ENCODE results near the gene USP54. TPM values are rescaled to one million over a fixed set of nuclear protein-coding genes. Genes with fewer than 3 reads are reported as not detected.
A peak's percentile ranks its signal among the peaks of the same experiment; 100 is the strongest.
"Not testable (repeated sequence)": the region's sequence is repeated elsewhere in the genome, so short reads cannot be mapped to it uniquely, and the experiment has no call there.

The USP54 gene
- total RNA-seq, 1 donor from 2014 or later: 20.4 TPM

GRCh38 chr10:73625004-73625883 lies 34.1 kb upstream of the USP54 start:
- Histone ChIP-seq H3K4me1 (ENCODE audit: control insufficient read depth in 3 of 3, insufficient read depth in 3 of 3, low read length in 3 of 3) (peaks cover 3 to 24% (median 6%) of the 10 kb centered on the region in 3 donors), H3K27ac (ENCODE audit: low read depth, low read length) (peak overlapping the region; percentile 83), H3K36me3 (ENCODE audit: control insufficient read depth in 3 of 3, insufficient read depth in 3 of 3, low read length in 3 of 3) (no peaks in the 10 kb centered on the region), H3K4me3 (ENCODE audit: low read length in 3 of 3) (peak overlapping the region; percentile 79 to 90 (median 87)), H3K9me3 (ENCODE audit: control insufficient read depth in 3 of 3, low read length in 3 of 3) (no peaks in the 10 kb centered on the region), H3K9ac (ENCODE audit: low read depth in 1 of 3, low read length in 3 of 3) (peak overlapping the region; percentile 83 to 89 (median 86)), H3K27me3 (ENCODE audit: control insufficient read depth in 3 of 3, insufficient read depth in 3 of 3, low read length in 3 of 3) (no peaks in the 10 kb centered on the region)

DNA sequence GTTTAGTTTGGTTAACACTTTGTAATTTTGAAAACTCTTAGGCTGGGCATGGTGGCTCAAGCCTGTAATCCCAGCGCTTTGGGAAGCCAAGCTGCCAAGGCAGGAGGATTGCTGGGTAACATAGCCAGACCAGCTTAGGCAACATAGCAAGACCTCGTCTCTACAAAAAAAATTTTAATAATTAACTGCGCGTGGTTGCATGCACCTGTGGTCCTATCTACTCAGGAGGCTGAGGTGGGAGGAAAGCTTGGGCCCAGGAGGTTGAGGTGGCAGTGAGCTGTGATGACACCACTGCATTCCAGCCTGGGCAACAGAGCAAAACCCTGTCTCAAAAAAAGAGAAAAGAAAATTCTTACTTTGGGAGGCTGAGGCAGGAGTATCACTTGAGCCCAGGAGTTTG lies 31.9 kb upstream of the USP54 start:
- H3K36me3 ChIP-seq (ENCODE audit: control insufficient read depth in 3 of 3, insufficient read depth in 3 of 3, low read length in 3 of 3): no peaks in the 10 kb centered on the region
- H3K27ac ChIP-seq (ENCODE audit: low read depth, low read length): no peak overlapping the region
- no peak overlapping the region for H3K4me3 ChIP-seq (ENCODE audit: low read length in 3 of 3)
- peaks cover 3 to 19% (median 6%) of the 10 kb centered on the region in 3 donors for H3K4me1 ChIP-seq (ENCODE audit: control insufficient read depth in 3 of 3, insufficient read depth in 3 of 3, low read length in 3 of 3)
- no peaks in the 10 kb centered on the region for H3K9me3 ChIP-seq (ENCODE audit: control insufficient read depth in 3 of 3, low read length in 3 of 3)
- no peaks in the 10 kb centered on the region for H3K27me3 ChIP-seq (ENCODE audit: control insufficient read depth in 3 of 3, insufficient read depth in 3 of 3, low read length in 3 of 3)
- H3K9ac ChIP-seq (ENCODE audit: low read depth in 1 of 3, low read length in 3 of 3): no peak overlapping the region

DNA sequence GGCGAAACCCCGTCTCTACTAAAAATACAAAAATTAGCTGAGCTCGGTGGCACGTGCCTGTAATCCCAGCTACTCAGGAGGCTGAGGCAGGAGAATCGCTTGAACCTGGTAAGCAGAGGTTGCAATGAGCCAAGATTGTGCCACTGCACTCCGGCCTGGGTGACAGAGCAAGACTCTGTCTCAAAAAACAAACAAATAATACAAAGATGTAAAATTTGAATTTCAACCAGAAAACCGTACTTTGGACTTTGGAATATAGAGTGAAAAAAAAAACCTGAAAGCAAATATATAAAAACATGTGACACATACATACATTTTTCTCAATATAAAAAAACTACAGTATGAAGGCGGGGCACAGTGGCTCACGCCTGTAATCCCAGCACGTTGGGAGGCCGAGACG lies 29.8 kb upstream of the USP54 start:
- H3K4me1 ChIP-seq (ENCODE audit: control insufficient read depth in 3 of 3, insufficient read depth in 3 of 3, low read length in 3 of 3); H3K9me3 ChIP-seq (ENCODE audit: control insufficient read depth in 3 of 3, low read length in 3 of 3); H3K27ac ChIP-seq (ENCODE audit: low read depth, low read length); H3K4me3 ChIP-seq (ENCODE audit: low read length in 3 of 3); H3K36me3 ChIP-seq (ENCODE audit: control insufficient read depth in 3 of 3, insufficient read depth in 3 of 3, low read length in 3 of 3); H3K27me3 ChIP-seq (ENCODE audit: control insufficient read depth in 3 of 3, insufficient read depth in 3 of 3, low read length in 3 of 3); H3K9ac ChIP-seq (ENCODE audit: low read depth in 1 of 3, low read length in 3 of 3): not testable (repeated sequence)

DNA sequence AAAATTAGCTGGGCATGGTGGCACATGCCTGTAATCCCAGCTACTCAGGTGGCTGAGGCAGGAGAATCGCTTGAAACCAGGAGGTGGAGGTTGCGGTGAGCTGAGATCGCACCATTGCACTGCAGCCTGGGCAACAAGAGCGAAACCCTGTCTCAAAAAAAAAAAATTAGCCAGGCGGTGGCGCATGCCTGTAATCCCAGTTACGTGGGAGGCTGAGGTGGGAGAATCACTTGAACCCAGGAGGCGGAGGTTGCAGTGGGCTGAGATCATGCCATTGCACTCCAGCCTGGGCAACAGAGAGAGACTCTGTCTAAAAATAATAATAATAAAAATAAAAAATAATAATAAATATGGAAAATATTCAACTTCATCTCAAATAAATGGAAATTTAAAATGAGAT lies 26.0 kb upstream of the USP54 start:
- H3K4me1 ChIP-seq (ENCODE audit: control insufficient read depth in 3 of 3, insufficient read depth in 3 of 3, low read length in 3 of 3); H3K36me3 ChIP-seq (ENCODE audit: control insufficient read depth in 3 of 3, insufficient read depth in 3 of 3, low read length in 3 of 3); H3K27me3 ChIP-seq (ENCODE audit: control insufficient read depth in 3 of 3, insufficient read depth in 3 of 3, low read length in 3 of 3); H3K27ac ChIP-seq (ENCODE audit: low read depth, low read length); H3K4me3 ChIP-seq (ENCODE audit: low read length in 3 of 3); H3K9ac ChIP-seq (ENCODE audit: low read depth in 1 of 3, low read length in 3 of 3); H3K9me3 ChIP-seq (ENCODE audit: control insufficient read depth in 3 of 3, low read length in 3 of 3): not testable (repeated sequence)

GRCh38 chr10:73614720-73615119 lies 23.6 kb upstream of the USP54 start:
- Histone ChIP-seq H3K36me3 (ENCODE audit: control insufficient read depth in 3 of 3, insufficient read depth in 3 of 3, low read length in 3 of 3) (no peaks in the 10 kb centered on the region), H3K27me3 (ENCODE audit: control insufficient read depth in 3 of 3, insufficient read depth in 3 of 3, low read length in 3 of 3) (no peaks in the 10 kb centered on the region), H3K27ac (ENCODE audit: low read depth, low read length) (no peak overlapping the region), H3K9ac (ENCODE audit: low read depth in 1 of 3, low read length in 3 of 3) (no peak overlapping the region), H3K4me3 (ENCODE audit: low read length in 3 of 3) (no peak overlapping the region), H3K4me1 (ENCODE audit: control insufficient read depth in 3 of 3, insufficient read depth in 3 of 3, low read length in 3 of 3) (no peaks in the 10 kb centered on the region), H3K9me3 (ENCODE audit: control insufficient read depth in 3 of 3, low read length in 3 of 3) (no peaks in the 10 kb centered on the region)

DNA sequence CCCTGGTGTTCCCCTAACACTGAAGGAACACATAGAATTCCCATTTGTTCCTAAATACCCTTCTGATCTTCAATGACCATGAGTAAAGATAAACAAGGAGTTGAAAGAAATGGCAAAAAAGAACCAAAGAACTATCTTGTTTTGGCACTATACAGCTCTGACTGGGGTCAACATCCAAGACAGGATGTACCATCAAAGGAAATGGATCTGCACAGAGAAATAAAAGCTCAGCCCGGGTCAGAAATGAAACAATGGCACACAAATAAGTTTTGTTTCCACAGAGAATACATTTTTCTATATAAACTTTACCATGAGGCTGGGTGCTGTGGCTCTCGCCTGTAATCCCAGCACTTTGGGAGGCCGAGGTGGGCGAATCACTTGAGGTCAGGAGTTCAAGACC lies 18.0 kb upstream of the USP54 start:
- Histone ChIP-seq H3K9ac (ENCODE audit: low read depth in 1 of 3, low read length in 3 of 3) (no peak overlapping the region), H3K27me3 (ENCODE audit: control insufficient read depth in 3 of 3, insufficient read depth in 3 of 3, low read length in 3 of 3) (no peaks in the 10 kb centered on the region), H3K4me1 (ENCODE audit: control insufficient read depth in 3 of 3, insufficient read depth in 3 of 3, low read length in 3 of 3) (no peaks in the 10 kb centered on the region), H3K4me3 (ENCODE audit: low read length in 3 of 3) (no peak overlapping the region), H3K36me3 (ENCODE audit: control insufficient read depth in 3 of 3, insufficient read depth in 3 of 3, low read length in 3 of 3) (no peaks in the 10 kb centered on the region), H3K9me3 (ENCODE audit: control insufficient read depth in 3 of 3, low read length in 3 of 3) (no peaks in the 10 kb centered on the region), H3K27ac (ENCODE audit: low read depth, low read length) (no peak overlapping the region)

- Histone ChIP-seq H3K9ac (ENCODE audit: low read depth in 1 of 3, low read length in 3 of 3) (peak overlapping the region; percentile 25 to 55 (median 52)), H3K9me3 (ENCODE audit: control insufficient read depth in 3 of 3, low read length in 3 of 3) (no peaks in the 10 kb centered on the region), H3K27me3 (ENCODE audit: control insufficient read depth in 3 of 3, insufficient read depth in 3 of 3, low read length in 3 of 3) (no peaks in the 10 kb centered on the region), H3K4me1 (ENCODE audit: control insufficient read depth in 3 of 3, insufficient read depth in 3 of 3, low read length in 3 of 3) (peaks cover 8 to 9% (median 8%) of the 10 kb centered on the region in 3 donors), H3K27ac (ENCODE audit: low read depth, low read length) (peak overlapping the region; percentile 69), H3K36me3 (ENCODE audit: control insufficient read depth in 3 of 3, insufficient read depth in 3 of 3, low read length in 3 of 3) (no peaks in the 10 kb centered on the region), H3K4me3 (ENCODE audit: low read length in 3 of 3) (peak overlapping the region in 1 of 3 donors; percentile 10)
Observed at GRCh38 chr10:73601486-73601921, 10.4 kb upstream of the USP54 start.

- no peaks in the 10 kb centered on the region for H3K27me3 ChIP-seq (ENCODE audit: control insufficient read depth in 3 of 3, insufficient read depth in 3 of 3, low read length in 3 of 3)
- H3K9ac ChIP-seq (ENCODE audit: low read depth in 1 of 3, low read length in 3 of 3): no peak overlapping the region
- H3K4me1 ChIP-seq (ENCODE audit: control insufficient read depth in 3 of 3, insufficient read depth in 3 of 3, low read length in 3 of 3): peaks cover 8 to 9% (median 8%) of the 10 kb centered on the region in 3 donors
- H3K9me3 ChIP-seq (ENCODE audit: control insufficient read depth in 3 of 3, low read length in 3 of 3): no peaks in the 10 kb centered on the region
- H3K4me3 ChIP-seq (ENCODE audit: low read length in 3 of 3): no peak overlapping the region
- no peak overlapping the region for H3K27ac ChIP-seq (ENCODE audit: low read depth, low read length)
- no peaks in the 10 kb centered on the region for H3K36me3 ChIP-seq (ENCODE audit: control insufficient read depth in 3 of 3, insufficient read depth in 3 of 3, low read length in 3 of 3)
Observed at GRCh38 chr10:73597346-73597745, 6.2 kb upstream of the USP54 start.

- H3K4me1 ChIP-seq (ENCODE audit: control insufficient read depth in 3 of 3, insufficient read depth in 3 of 3, low read length in 3 of 3): peaks cover 6 to 11% (median 6%) of the 10 kb centered on the region in 3 donors
- H3K9me3 ChIP-seq (ENCODE audit: control insufficient read depth in 3 of 3, low read length in 3 of 3): no peaks in the 10 kb centered on the region
- no peaks in the 10 kb centered on the region for H3K36me3 ChIP-seq (ENCODE audit: control insufficient read depth in 3 of 3, insufficient read depth in 3 of 3, low read length in 3 of 3)
- no peak overlapping the region for H3K4me3 ChIP-seq (ENCODE audit: low read length in 3 of 3)
- H3K27me3 ChIP-seq (ENCODE audit: control insufficient read depth in 3 of 3, insufficient read depth in 3 of 3, low read length in 3 of 3): no peaks in the 10 kb centered on the region
- H3K27ac ChIP-seq (ENCODE audit: low read depth, low read length): no peak overlapping the region
- H3K9ac ChIP-seq (ENCODE audit: low read depth in 1 of 3, low read length in 3 of 3): no peak overlapping the region
Observed at GRCh38 chr10:73593812-73594211, 2.7 kb upstream of the USP54 start.

DNA sequence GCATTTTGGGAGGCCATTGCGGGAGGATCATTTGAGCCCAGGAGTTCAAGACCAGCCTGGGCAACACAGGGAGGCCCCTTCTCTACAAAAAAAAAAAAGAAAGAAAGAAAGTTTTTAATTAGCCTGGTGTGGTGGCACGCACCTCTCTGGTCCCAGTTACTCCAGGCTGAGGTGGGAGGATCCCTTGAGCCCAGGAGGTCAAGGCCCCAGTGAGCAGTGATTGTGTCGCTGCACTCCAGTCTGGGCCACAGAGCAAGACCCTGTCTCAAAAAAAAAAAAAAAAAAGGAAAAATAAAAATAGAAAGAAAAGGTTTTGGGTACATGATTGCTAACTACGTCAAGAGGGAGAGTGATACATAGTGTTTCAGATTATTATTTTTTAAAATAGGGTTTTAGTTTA lies 2.0 kb upstream of the USP54 start:
- H3K27me3 ChIP-seq (ENCODE audit: control insufficient read depth in 3 of 3, insufficient read depth in 3 of 3, low read length in 3 of 3): no peaks in the 10 kb centered on the region
- H3K4me1 ChIP-seq (ENCODE audit: control insufficient read depth in 3 of 3, insufficient read depth in 3 of 3, low read length in 3 of 3): peaks cover 6 to 11% (median 6%) of the 10 kb centered on the region in 3 donors
- no peak overlapping the region for H3K27ac ChIP-seq (ENCODE audit: low read depth, low read length)
- no peaks in the 10 kb centered on the region for H3K36me3 ChIP-seq (ENCODE audit: control insufficient read depth in 3 of 3, insufficient read depth in 3 of 3, low read length in 3 of 3)
- no peaks in the 10 kb centered on the region for H3K9me3 ChIP-seq (ENCODE audit: control insufficient read depth in 3 of 3, low read length in 3 of 3)
- no peak overlapping the region for H3K9ac ChIP-seq (ENCODE audit: low read depth in 1 of 3, low read length in 3 of 3)
- H3K4me3 ChIP-seq (ENCODE audit: low read length in 3 of 3): no peak overlapping the region
